Measurements from ENCODE around the gene SERPIND1. TPM values are rescaled to one million over a fixed set of nuclear protein-coding genes. Genes with fewer than 3 reads are reported as not detected.

The SERPIND1 gene
- polyA plus RNA-seq, 3 donors: not detected

GRCh38 chr22:20786536-20786979 is 12.6 kb downstream of the SERPIND1 start:
- TF ChIP-seq, protein P1, sequence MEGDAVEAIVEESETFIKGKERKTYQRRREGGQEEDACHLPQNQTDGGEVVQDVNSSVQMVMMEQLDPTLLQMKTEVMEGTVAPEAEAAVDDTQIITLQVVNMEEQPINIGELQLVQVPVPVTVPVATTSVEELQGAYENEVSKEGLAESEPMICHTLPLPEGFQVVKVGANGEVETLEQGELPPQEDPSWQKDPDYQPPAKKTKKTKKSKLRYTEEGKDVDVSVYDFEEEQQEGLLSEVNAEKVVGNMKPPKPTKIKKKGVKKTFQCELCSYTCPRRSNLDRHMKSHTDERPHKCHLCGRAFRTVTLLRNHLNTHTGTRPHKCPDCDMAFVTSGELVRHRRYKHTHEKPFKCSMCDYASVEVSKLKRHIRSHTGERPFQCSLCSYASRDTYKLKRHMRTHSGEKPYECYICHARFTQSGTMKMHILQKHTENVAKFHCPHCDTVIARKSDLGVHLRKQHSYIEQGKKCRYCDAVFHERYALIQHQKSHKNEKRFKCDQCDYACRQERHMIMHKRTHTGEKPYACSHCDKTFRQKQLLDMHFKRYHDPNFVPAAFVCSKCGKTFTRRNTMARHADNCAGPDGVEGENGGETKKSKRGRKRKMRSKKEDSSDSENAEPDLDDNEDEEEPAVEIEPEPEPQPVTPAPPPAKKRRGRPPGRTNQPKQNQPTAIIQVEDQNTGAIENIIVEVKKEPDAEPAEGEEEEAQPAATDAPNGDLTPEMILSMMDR (IDR thresholded peaks at IDR 0.05): no peak
- H3K4me3 Mint-ChIP-seq: no peak overlapping the region
- H3K4me1 Mint-ChIP-seq: peaks cover 5% of the 10 kb centered on the region
- Histone ChIP-seq H3K9ac (ENCODE audit: insufficient read depth, low read length, poor library complexity, severe bottlenecking) (no peak overlapping the region), H2AFZ (ENCODE audit: insufficient read depth, low read depth, low read length, poor library complexity, severe bottlenecking) (no peak overlapping the region), H3K27me3 (ENCODE audit: control insufficient read depth in 2 of 2, insufficient read depth in 2 of 2, low read length in 2 of 2) (no peaks in the 10 kb centered on the region), H3K36me3 (replicated peaks in 1 of 2; ENCODE audit: control insufficient read depth in 1 of 2, insufficient read depth in 2 of 2, low read length in 2 of 2) (peaks cover 55 to 87% of the 10 kb centered on the region in 2 donors), H3K4me3 (replicated peaks in 1 of 3; ENCODE audit: low read depth in 2 of 3, low read length in 3 of 3) (no peak overlapping the region), H3K4me2 (replicated peaks; ENCODE audit: extremely low read depth, low read length, poor library complexity, severe bottlenecking) (no peak overlapping the region), H3K9me3 (replicated peaks in 1 of 2; ENCODE audit: control insufficient read depth in 1 of 2, insufficient read depth in 1 of 2, low read length in 2 of 2) (no peaks in the 10 kb centered on the region), H3K27ac (ENCODE audit: low read depth in 1 of 2, low read length in 2 of 2) (no peak overlapping the region), H4K20me1 (ENCODE audit: insufficient read depth, low read length) (peaks cover 9% of the 10 kb centered on the region), H3K79me2 (ENCODE audit: insufficient read depth, low read length) (no peaks in the 10 kb centered on the region), H3K4me1 (ENCODE audit: control insufficient read depth in 1 of 2, insufficient read depth in 2 of 2, low read length in 2 of 2) (peaks cover 0 to 5% of the 10 kb centered on the region in 2 donors)
- WGBS (ENCODE audit: insufficient coverage): 94% methylated on average over 9 of the region's 10 CpGs
- intact Hi-C loops (cut with micrococcal nuclease): no loop called here
- no peak for DNase-seq
- no peak overlapping the region for H3K27ac Mint-ChIP-seq
- H3K27me3 Mint-ChIP-seq (ENCODE audit: low read depth in 3 of 3): peaks cover 0 to 2% (median 0%) of the 10 kb centered on the region in 3 donors
- peaks cover 68 to 83% of the 10 kb centered on the region in 2 donors for H3K36me3 Mint-ChIP-seq
- H3K9me3 Mint-ChIP-seq: no peaks in the 10 kb centered on the region

GRCh38 chr22:20787223-20787622 is 13.3 kb downstream of the SERPIND1 start:
- no peak overlapping the region for H3K4me2 ChIP-seq (replicated peaks; ENCODE audit: extremely low read depth, low read length, poor library complexity, severe bottlenecking)
- H3K4me1 ChIP-seq (ENCODE audit: control insufficient read depth in 1 of 2, insufficient read depth in 2 of 2, low read length in 2 of 2): peaks cover 0 to 5% of the 10 kb centered on the region in 2 donors
- Mint-ChIP-seq H3K27ac (peak overlapping the region in 1 of 7 donors; percentile 64), H3K36me3 (peaks cover 71 to 87% of the 10 kb centered on the region in 2 donors), H3K9me3 (no peaks in the 10 kb centered on the region), H3K4me3 (no peak overlapping the region), H3K27me3 (ENCODE audit: low read depth in 3 of 3) (peaks cover 0 to 2% (median 0%) of the 10 kb centered on the region in 3 donors), H3K4me1 (peaks cover 5% of the 10 kb centered on the region)
- H3K36me3 ChIP-seq (replicated peaks in 1 of 2; ENCODE audit: control insufficient read depth in 1 of 2, insufficient read depth in 2 of 2, low read length in 2 of 2): peaks cover 56 to 86% of the 10 kb centered on the region in 2 donors
- H3K79me2 ChIP-seq (ENCODE audit: insufficient read depth, low read length): no peaks in the 10 kb centered on the region
- no peak overlapping the region for H2AFZ ChIP-seq (ENCODE audit: insufficient read depth, low read depth, low read length, poor library complexity, severe bottlenecking)
- no CpG with 5 or more reads among the region's 4 CpGs for WGBS (ENCODE audit: insufficient coverage)
- H3K27me3 ChIP-seq (ENCODE audit: control insufficient read depth in 2 of 2, insufficient read depth in 2 of 2, low read length in 2 of 2): no peaks in the 10 kb centered on the region
- TF ChIP-seq, protein P1 (IDR thresholded peaks at IDR 0.05): no peak
- H3K27ac ChIP-seq (ENCODE audit: low read depth in 1 of 2, low read length in 2 of 2): no peak overlapping the region
- intact Hi-C loops (cut with micrococcal nuclease): no loop called here
- H3K4me3 ChIP-seq (replicated peaks in 1 of 3; ENCODE audit: low read depth in 2 of 3, low read length in 3 of 3): no peak overlapping the region
- no peaks in the 10 kb centered on the region for H3K9me3 ChIP-seq (replicated peaks in 1 of 2; ENCODE audit: control insufficient read depth in 1 of 2, insufficient read depth in 1 of 2, low read length in 2 of 2)
- no peak for DNase-seq
- H4K20me1 ChIP-seq (ENCODE audit: insufficient read depth, low read length): peaks cover 9% of the 10 kb centered on the region
- no peak overlapping the region for H3K9ac ChIP-seq (ENCODE audit: insufficient read depth, low read length, poor library complexity, severe bottlenecking)

All from CD14-positive monocyte (primary cell).